Neural cell (in vitro differentiated cells): Measurements from ENCODE around the gene NUDT12. TPM values are rescaled to one million over a fixed set of nuclear protein-coding genes. Genes with fewer than 3 reads are reported as not detected.

ENCODE experiments used
- H2AFZ ChIP-seq: fragments of 200-600, 300-800 bp; sonication (generic), shearing (Covaris generic); 2 replicates; pipeline ENCODE4 v1.6.0; 2014; ENCODE audit warnings: low read depth, mild to moderate bottlenecking, antibody characterized with exemption, low read length, moderate library complexity
- H3F3A ChIP-seq: fragments of 200-600 bp; shearing (Covaris generic); 2 replicates; pipeline ENCODE4 v1.6.1; 2016; ENCODE audit warnings: mild to moderate bottlenecking, moderate library complexity, mixed read lengths, antibody characterized with exemption, low read length; ENCODE audit not compliant: insufficient read depth, poor library complexity, severe bottlenecking
- H3K27ac ChIP-seq: fragments of 200-600, 300-800 bp; sonication (generic), shearing (Covaris generic); 2 replicates; pipeline ENCODE4 v1.5.1; 2014; ENCODE audit warnings: mild to moderate bottlenecking, low read length, moderate library complexity
- H3K27me3 ChIP-seq: fragments of 300-800, 200-600 bp; sonication (generic), shearing (Covaris generic); 2 replicates; pipeline ENCODE4 v1.6.0; 2014; ENCODE audit warnings: mild to moderate bottlenecking, low read depth, low read length, moderate library complexity; ENCODE audit not compliant: insufficient read depth
- H3K36me3 ChIP-seq: fragments of 300-800, 200-600 bp; sonication (generic), shearing (Covaris generic); 2 replicates; pipeline ENCODE4 v1.5.1; 2014; ENCODE audit warnings: mild to moderate bottlenecking, antibody characterized with exemption, low read length, moderate library complexity; ENCODE audit not compliant: insufficient read depth
- H3K4me2 ChIP-seq: fragments of 300-800, 200-600 bp; sonication (generic), shearing (Covaris generic); 2 replicates; pipeline ENCODE4 v1.6.0; 2014; ENCODE audit warnings: mild to moderate bottlenecking, low read length
- H3K4me3 ChIP-seq: fragments of 300-800, 200-600 bp; sonication (generic), shearing (Covaris generic); 2 replicates; pipeline ENCODE4 v1.5.1; 2014; ENCODE audit warnings: mild to moderate bottlenecking, low read length, moderate library complexity
- H3K79me2 ChIP-seq: fragments of 200-600 bp; shearing (Covaris generic); replicated peaks from 2 replicates; pipeline ENCODE4 v1.6.0; 2014; ENCODE audit warnings: mild to moderate bottlenecking, low read length, moderate library complexity; ENCODE audit not compliant: insufficient read depth
- H3K9ac ChIP-seq: fragments of 300-800, 200-600 bp; sonication (generic), shearing (Covaris generic); 2 replicates; pipeline ENCODE4 v1.6.1; 2016; ENCODE audit warnings: mild to moderate bottlenecking, low read length, mixed read lengths
- H3K9me2 ChIP-seq: fragments of 200-600 bp; shearing (Covaris generic); 2 replicates; pipeline ENCODE4 v1.6.1; 2016; ENCODE audit warnings: mild to moderate bottlenecking, low read length, mixed read lengths; ENCODE audit not compliant: insufficient read depth
- H3K9me3 ChIP-seq: fragments of 200-600, 300-800 bp; sonication (generic), shearing (Covaris generic); 2 replicates; pipeline ENCODE4 v1.6.1; 2016; ENCODE audit warnings: mild to moderate bottlenecking, mixed run types, low read length, moderate library complexity, mixed read lengths
- H4K20me1 ChIP-seq: fragments of 200-600 bp; shearing (Covaris generic); 2 replicates; pipeline ENCODE4 v1.6.1; 2016; ENCODE audit warnings: mild to moderate bottlenecking, mixed run types; ENCODE audit not compliant: insufficient read depth
- EP300 ChIP-seq: fragments of 450-650 bp; conservative IDR thresholded peaks from 2 replicates; pipeline ENCODE4 v1.6.1; 2014; ENCODE audit warnings: antibody characterized with exemption, mild to moderate bottlenecking, moderate library complexity; ENCODE audit not compliant: poor library complexity, severe bottlenecking
- EZH2 ChIP-seq: fragments of 200-600, 300-800 bp; shearing (Covaris generic), sonication (generic); IDR thresholded peaks from 2 replicates; pipeline ENCODE4 v1.6.1; 2014; ENCODE audit warnings: antibody characterized with exemption, low read length, borderline replicate concordance, mild to moderate bottlenecking; ENCODE audit not compliant: insufficient read depth, poor library complexity, severe bottlenecking
- MXI1 ChIP-seq: fragments of 450-650 bp; conservative IDR thresholded peaks from 2 replicates; pipeline ENCODE4 v1.6.1; 2014; ENCODE audit warnings: antibody characterized with exemption, mild to moderate bottlenecking; ENCODE audit not compliant: poor library complexity, severe bottlenecking
- POLR2AphosphoS5 ChIP-seq: IDR thresholded peaks from 2 replicates; pipeline ENCODE4 v1.6.1; 2012
- RAD21 ChIP-seq: fragments of 450-650 bp; conservative IDR thresholded peaks from 2 replicates; pipeline ENCODE4 v1.6.1; 2014; ENCODE audit warnings: antibody characterized with exemption, mild to moderate bottlenecking, moderate library complexity
- SMC3 ChIP-seq: fragments of 450-650 bp; conservative IDR thresholded peaks from 2 replicates; pipeline ENCODE4 v1.6.1; 2014; ENCODE audit warnings: antibody characterized with exemption, mild to moderate bottlenecking, moderate library complexity; ENCODE audit not compliant: poor library complexity
- TAF1 ChIP-seq: IDR thresholded peaks from 2 replicates; pipeline ENCODE4 v1.6.1; 2012; ENCODE audit warnings: low read depth
- polyA plus RNA-seq: library from polyadenylated mRNA; depleted of rRNA; stranded (reverse); fragments of >200 nt; gene quantifications from 2 replicates; pipeline ENCODE4 v1.2.3, GENCODE V29; 2014
- TF ChIP-seq, protein P1 (sequence below): fragments of 450-650 bp; IDR thresholded peaks from 2 replicates; pipeline ENCODE4 v1.5.1; 2014; ENCODE audit warnings: antibody characterized with exemption, mild to moderate bottlenecking, moderate library complexity; ENCODE audit not compliant: poor library complexity, severe bottlenecking
- TF ChIP-seq, protein P2 (sequence below): IDR thresholded peaks from 2 replicates; pipeline ENCODE4 v1.6.1; 2012; ENCODE audit warnings: borderline replicate concordance

The NUDT12 gene
- polyA plus RNA-seq, 1 donor from 2014 or later: 22.8 TPM

DNA sequence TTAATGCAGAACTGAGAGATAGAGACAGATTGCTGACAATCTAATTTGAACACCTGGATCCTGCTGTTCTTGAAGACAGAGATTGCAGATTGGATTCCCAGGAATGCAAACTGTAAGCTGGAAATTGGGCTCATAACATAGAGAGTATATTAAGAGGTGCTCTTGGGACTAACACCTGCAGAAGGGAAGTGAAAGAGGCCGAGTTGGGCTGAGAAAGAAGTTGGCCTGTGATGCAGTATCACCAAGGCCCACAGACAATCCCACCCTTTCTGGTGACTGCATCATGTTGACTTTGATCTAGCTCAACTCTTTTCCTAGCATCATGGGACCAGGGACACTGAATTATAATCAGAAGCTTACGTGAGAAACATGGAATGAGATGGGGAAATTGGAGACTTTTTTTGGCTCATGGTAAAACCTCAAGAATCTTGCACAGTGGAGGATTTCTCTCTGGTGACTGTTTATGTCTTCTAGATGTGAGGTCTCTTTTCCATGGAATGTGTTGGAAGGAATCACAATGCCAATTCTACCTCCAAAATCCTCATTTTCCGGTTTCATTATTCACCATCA, 36.5 kb upstream of the NUDT12 start:
- H3K36me3 ChIP-seq: no peaks in the 10 kb centered on the region
- H2AFZ ChIP-seq: no peak overlapping the region
- no peaks in the 10 kb centered on the region for H3K79me2 ChIP-seq
- H3K9ac ChIP-seq: no peak overlapping the region
- no peaks in the 10 kb centered on the region for H3K9me2 ChIP-seq
- H4K20me1 ChIP-seq: no peaks in the 10 kb centered on the region
- no peak overlapping the region for H3K4me2 ChIP-seq
- no peaks in the 10 kb centered on the region for H3F3A ChIP-seq
- H3K9me3 ChIP-seq: no peaks in the 10 kb centered on the region
- no peak overlapping the region for H3K4me3 ChIP-seq
- no peaks in the 10 kb centered on the region for H3K27me3 ChIP-seq
- TF ChIP-seq RAD21 (no peak), TAF1 (no peak), SMC3 (no peak), EZH2 (no peak), POLR2AphosphoS5 (no peak), MXI1 (no peak), EP300 (no peak)
- TF ChIP-seq, protein P1, sequence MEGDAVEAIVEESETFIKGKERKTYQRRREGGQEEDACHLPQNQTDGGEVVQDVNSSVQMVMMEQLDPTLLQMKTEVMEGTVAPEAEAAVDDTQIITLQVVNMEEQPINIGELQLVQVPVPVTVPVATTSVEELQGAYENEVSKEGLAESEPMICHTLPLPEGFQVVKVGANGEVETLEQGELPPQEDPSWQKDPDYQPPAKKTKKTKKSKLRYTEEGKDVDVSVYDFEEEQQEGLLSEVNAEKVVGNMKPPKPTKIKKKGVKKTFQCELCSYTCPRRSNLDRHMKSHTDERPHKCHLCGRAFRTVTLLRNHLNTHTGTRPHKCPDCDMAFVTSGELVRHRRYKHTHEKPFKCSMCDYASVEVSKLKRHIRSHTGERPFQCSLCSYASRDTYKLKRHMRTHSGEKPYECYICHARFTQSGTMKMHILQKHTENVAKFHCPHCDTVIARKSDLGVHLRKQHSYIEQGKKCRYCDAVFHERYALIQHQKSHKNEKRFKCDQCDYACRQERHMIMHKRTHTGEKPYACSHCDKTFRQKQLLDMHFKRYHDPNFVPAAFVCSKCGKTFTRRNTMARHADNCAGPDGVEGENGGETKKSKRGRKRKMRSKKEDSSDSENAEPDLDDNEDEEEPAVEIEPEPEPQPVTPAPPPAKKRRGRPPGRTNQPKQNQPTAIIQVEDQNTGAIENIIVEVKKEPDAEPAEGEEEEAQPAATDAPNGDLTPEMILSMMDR: no peak
- TF ChIP-seq, protein P2, sequence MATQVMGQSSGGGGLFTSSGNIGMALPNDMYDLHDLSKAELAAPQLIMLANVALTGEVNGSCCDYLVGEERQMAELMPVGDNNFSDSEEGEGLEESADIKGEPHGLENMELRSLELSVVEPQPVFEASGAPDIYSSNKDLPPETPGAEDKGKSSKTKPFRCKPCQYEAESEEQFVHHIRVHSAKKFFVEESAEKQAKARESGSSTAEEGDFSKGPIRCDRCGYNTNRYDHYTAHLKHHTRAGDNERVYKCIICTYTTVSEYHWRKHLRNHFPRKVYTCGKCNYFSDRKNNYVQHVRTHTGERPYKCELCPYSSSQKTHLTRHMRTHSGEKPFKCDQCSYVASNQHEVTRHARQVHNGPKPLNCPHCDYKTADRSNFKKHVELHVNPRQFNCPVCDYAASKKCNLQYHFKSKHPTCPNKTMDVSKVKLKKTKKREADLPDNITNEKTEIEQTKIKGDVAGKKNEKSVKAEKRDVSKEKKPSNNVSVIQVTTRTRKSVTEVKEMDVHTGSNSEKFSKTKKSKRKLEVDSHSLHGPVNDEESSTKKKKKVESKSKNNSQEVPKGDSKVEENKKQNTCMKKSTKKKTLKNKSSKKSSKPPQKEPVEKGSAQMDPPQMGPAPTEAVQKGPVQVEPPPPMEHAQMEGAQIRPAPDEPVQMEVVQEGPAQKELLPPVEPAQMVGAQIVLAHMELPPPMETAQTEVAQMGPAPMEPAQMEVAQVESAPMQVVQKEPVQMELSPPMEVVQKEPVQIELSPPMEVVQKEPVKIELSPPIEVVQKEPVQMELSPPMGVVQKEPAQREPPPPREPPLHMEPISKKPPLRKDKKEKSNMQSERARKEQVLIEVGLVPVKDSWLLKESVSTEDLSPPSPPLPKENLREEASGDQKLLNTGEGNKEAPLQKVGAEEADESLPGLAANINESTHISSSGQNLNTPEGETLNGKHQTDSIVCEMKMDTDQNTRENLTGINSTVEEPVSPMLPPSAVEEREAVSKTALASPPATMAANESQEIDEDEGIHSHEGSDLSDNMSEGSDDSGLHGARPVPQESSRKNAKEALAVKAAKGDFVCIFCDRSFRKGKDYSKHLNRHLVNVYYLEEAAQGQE: no peak
- H3K27ac ChIP-seq: no peak overlapping the region

DNA sequence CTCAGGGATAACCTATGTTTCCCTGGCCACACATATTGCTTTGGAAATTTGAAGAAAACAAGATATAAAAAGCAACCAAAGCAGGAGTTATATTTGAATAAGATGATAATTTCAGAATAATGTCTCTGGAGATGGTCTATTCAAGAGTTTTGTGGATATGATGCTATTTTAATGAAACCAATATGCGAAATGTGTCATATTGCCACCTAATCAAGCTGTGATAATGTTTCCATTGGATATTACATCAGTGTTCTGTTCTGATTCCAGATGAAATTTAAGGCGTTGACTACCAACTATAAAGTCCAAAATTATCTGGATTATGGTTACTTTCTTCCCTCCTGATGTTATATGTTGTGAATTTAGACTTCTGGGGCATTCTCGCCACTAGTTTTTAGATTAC, 27.6 kb upstream of the NUDT12 start:
- Histone ChIP-seq H3K9ac (no peak overlapping the region), H3K4me2 (no peak overlapping the region), H4K20me1 (no peaks in the 10 kb centered on the region), H3K27me3 (no peaks in the 10 kb centered on the region), H3F3A (no peaks in the 10 kb centered on the region), H3K4me3 (no peak overlapping the region), H3K36me3 (no peaks in the 10 kb centered on the region), H3K27ac (no peak overlapping the region), H3K79me2 (no peaks in the 10 kb centered on the region), H2AFZ (no peak overlapping the region), H3K9me2 (no peaks in the 10 kb centered on the region), H3K9me3 (no peaks in the 10 kb centered on the region)
- TF ChIP-seq POLR2AphosphoS5 (no peak), EP300 (no peak), RAD21 (no peak), MXI1 (no peak), EZH2 (no peak), TAF1 (no peak), SMC3 (no peak)
- TF ChIP-seq, protein P1: no peak
- TF ChIP-seq, protein P2: no peak
